Common myeloid progenitor, CD34-positive (primary cell): ENCODE results near the gene RER1.

ENCODE experiments used
- CTCF ChIA-PET: fragments of 350-600 bp; sonication (Branson Sonifier 250); formaldehyde crosslinking; loops from one replicate; lab custom pipeline; 2021; ENCODE audit warnings: antibody characterized with exemption; lab: Charles Lee
- POLR2A ChIA-PET: fragments of 350-600 bp; sonication (Branson Sonifier 250); formaldehyde crosslinking; loops from one replicate; lab custom pipeline; 2021; ENCODE audit warnings: antibody characterized with exemption; lab: Charles Lee
- DNase-seq, 3 donors: peaks; one replicate each; pipeline versions ENCODE4 v3.0.0 to v3.0.0-alpha.2; 2013
- H3K27ac ChIP-seq, 2 experiments: 1 replicate in 1 of 2; 2 replicates in 1 of 2; pipeline ENCODE4 v1.7.0; 2013; ENCODE audit warnings: inconsistent platforms in 2 of 2, low read length in 2 of 2, mild to moderate bottlenecking in 2 of 2, low read depth in 1 of 2, moderate library complexity in 1 of 2; ENCODE audit not compliant: severe bottlenecking in 2 of 2, insufficient read depth in 1 of 2, poor library complexity in 1 of 2
- H3K27me3 ChIP-seq, 5 experiments: replicated peaks in 2 of 5; 1 replicate in 3 of 5; 2 replicates in 2 of 5; pipeline versions ENCODE4 v1.6.1 to v1.7.0; 2013; ENCODE audit warnings: low read length in 4 of 5, mild to moderate bottlenecking in 2 of 5, moderate library complexity in 2 of 5, inconsistent platforms in 1 of 5; ENCODE audit not compliant: insufficient read depth in 5 of 5, control insufficient read depth in 4 of 5
- H3K36me3 ChIP-seq, 4 experiments: 1 replicate in 2 of 4; 2 replicates in 2 of 4; pipeline versions ENCODE4 v1.6.1 to v1.7.0; 2013; ENCODE audit warnings: low read length in 3 of 4, control low read depth in 1 of 4, mild to moderate bottlenecking in 1 of 4; ENCODE audit not compliant: control insufficient read depth in 4 of 4, insufficient read depth in 4 of 4
- H3K4me1 ChIP-seq, 4 experiments: 1 replicate in 3 of 4; 2 replicates in 1 of 4; pipeline versions ENCODE4 v1.6.1 to v1.7.1; 2013; ENCODE audit warnings: low read length in 3 of 4, mild to moderate bottlenecking in 3 of 4, control low read depth in 1 of 4, inconsistent platforms in 1 of 4, moderate library complexity in 1 of 4; ENCODE audit not compliant: control insufficient read depth in 4 of 4, insufficient read depth in 4 of 4; ENCODE audit errors: control extremely low read depth in 1 of 4
- H3K4me3 ChIP-seq, 7 experiments: 1 replicate in 4 of 7; 2 replicates in 3 of 7; pipeline versions ENCODE4 v1.5.1 to v1.7.0; 2013; ENCODE audit warnings: mild to moderate bottlenecking in 7 of 7, low read length in 6 of 7, moderate library complexity in 6 of 7, inconsistent platforms in 2 of 7, low read depth in 2 of 7, control low read depth in 1 of 7; ENCODE audit not compliant: insufficient read depth in 4 of 7, control insufficient read depth in 1 of 7; ENCODE audit errors: extremely low read depth in 1 of 7
- H3K9me3 ChIP-seq, 5 experiments: 1 replicate in 4 of 5; 2 replicates in 1 of 5; pipeline versions ENCODE4 v1.6.1 to v1.7.1; 2013; ENCODE audit warnings: low read length in 4 of 5, mild to moderate bottlenecking in 2 of 5, inconsistent platforms in 1 of 5, low read depth in 1 of 5, moderate library complexity in 1 of 5; ENCODE audit not compliant: control insufficient read depth in 4 of 5, insufficient read depth in 2 of 5; ENCODE audit errors: control extremely low read depth in 1 of 5
- WGBS: methylation state at CpG from one replicate; pipeline ENCODE4 v1.1.5; 2013; ENCODE audit not compliant: insufficient coverage; 5-methylcytosine and 5-hydroxymethylcytosine counted together

Gene RER1

GRCh38 chr1:2386636-2387611, 4.7 kb upstream of the RER1 start:
- no peak overlapping the region for H3K27ac ChIP-seq
- no peak for DNase-seq
- no peaks in the 10 kb centered on the region for H3K27me3 ChIP-seq
- POLR2A ChIA-PET = interaction anchor here (0.9 kb wide), 1 partner anchor 75 kb away, joined by 3 read pairs; no protein-coding TSS in a partner anchor
- H3K4me3 ChIP-seq = no peak overlapping the region
- peaks cover 0 to 13% (median 11%) of the 10 kb centered on the region in 4 experiments for H3K4me1 ChIP-seq
- peaks cover 0 to 8% (median 4%) of the 10 kb centered on the region in 4 experiments for H3K36me3 ChIP-seq
- 94% methylated on average over 22 of the region's 30 CpGs for WGBS
- CTCF ChIA-PET = interaction anchor here (1.0 to 1.2 kb wide), 2 partner anchors 192 kb away, joined by 3 read pairs; partner anchors contain the start of gene FAAP20
- no peaks in the 10 kb centered on the region for H3K9me3 ChIP-seq

GRCh38 chr1:2388004-2388913, 3.4 kb upstream of the RER1 start:
- CTCF ChIA-PET = interaction anchor here (1.2 kb wide), 1 partner anchor 193 kb away, joined by 3 read pairs; the partner anchor contains the start of gene FAAP20
- POLR2A ChIA-PET = no interaction called here
- no peak for DNase-seq
- H3K27ac ChIP-seq = no peak overlapping the region
- H3K36me3 ChIP-seq = peaks cover 0 to 13% (median 6%) of the 10 kb centered on the region in 4 experiments
- no peaks in the 10 kb centered on the region for H3K27me3 ChIP-seq
- no peaks in the 10 kb centered on the region for H3K9me3 ChIP-seq
- H3K4me3 ChIP-seq = no peak overlapping the region
- H3K4me1 ChIP-seq = peaks cover 2 to 23% (median 22%) of the 10 kb centered on the region in 4 experiments
- 98% methylated on average over 21 of the region's 32 CpGs for WGBS

- ChIA-PET CTCF (interaction anchor here (1.1 to 1.6 kb wide), 3 partner anchors 10 to 195 kb away, joined by 3 to 9 read pairs (median 4); partner anchors contain the start of gene FAAP20), POLR2A (interaction anchor here (1.1 kb wide), 1 partner anchor 134 kb away, joined by 3 read pairs; no protein-coding TSS in a partner anchor)
Observed at GRCh38 chr1:2389644-2390043, 2.0 kb upstream of the RER1 start.

GRCh38 chr1:2391931-2392509, 379 bp downstream of the RER1 start:
- Histone ChIP-seq H3K36me3 (peaks cover 7 to 45% (median 31%) of the 10 kb centered on the region in 4 experiments), H3K4me3 (peak overlapping the region; percentile 61 to 94 (median 83)), H3K27me3 (no peaks in the 10 kb centered on the region), H3K4me1 (peaks cover 2 to 26% (median 23%) of the 10 kb centered on the region in 4 experiments), H3K27ac (peak overlapping the region; percentile 66 to 89), H3K9me3 (no peaks in the 10 kb centered on the region)
- ChIA-PET CTCF (interaction anchor here (1.0 to 2.5 kb wide), 2 partner anchors 10 to 157 kb away, joined by 3 to 14 read pairs; no protein-coding TSS in a partner anchor), POLR2A (interaction anchor here (0.8 to 1.4 kb wide), 10 partner anchors 10 to 197 kb away, joined by 3 to 11 read pairs (median 4); partner anchors contain the start of gene FAAP20)
- DNase-seq = peak in 2 of 3 donors; percentile 18 to 32
- 0% methylated on average over 29 of the region's 62 CpGs for WGBS

More at GRCh38 chr1:2389644-2390043, 2.0 kb upstream of the RER1 start:
- Histone ChIP-seq H3K4me1 (peaks cover 2 to 26% (median 23%) of the 10 kb centered on the region in 4 experiments), H3K36me3 (peaks cover 3 to 26% (median 15%) of the 10 kb centered on the region in 4 experiments), H3K9me3 (no peaks in the 10 kb centered on the region), H3K27ac (no peak overlapping the region), H3K27me3 (no peaks in the 10 kb centered on the region), H3K4me3 (no peak overlapping the region)
- WGBS = 96% methylated on average over 6 of the region's 7 CpGs
- DNase-seq = no peak

- Histone ChIP-seq H3K4me1 (peaks cover 2 to 26% (median 23%) of the 10 kb centered on the region in 4 experiments), H3K27me3 (no peaks in the 10 kb centered on the region), H3K9me3 (no peaks in the 10 kb centered on the region), H3K27ac (peak overlapping the region; percentile 66 to 89), H3K4me3 (peak overlapping the region; percentile 61 to 94 (median 83)), H3K36me3 (peaks cover 7 to 47% (median 34%) of the 10 kb centered on the region in 4 experiments)
- CTCF ChIA-PET = interaction anchor here (2.0 kb wide), 1 partner anchor 11 kb away, joined by 4 read pairs; no protein-coding TSS in a partner anchor
- 81% methylated on average over 15 of the region's 16 CpGs for WGBS
- POLR2A ChIA-PET = no interaction called here
- no peak for DNase-seq
Observed at GRCh38 chr1:2392686-2393085, 1.0 kb downstream of the RER1 start.

DNA sequence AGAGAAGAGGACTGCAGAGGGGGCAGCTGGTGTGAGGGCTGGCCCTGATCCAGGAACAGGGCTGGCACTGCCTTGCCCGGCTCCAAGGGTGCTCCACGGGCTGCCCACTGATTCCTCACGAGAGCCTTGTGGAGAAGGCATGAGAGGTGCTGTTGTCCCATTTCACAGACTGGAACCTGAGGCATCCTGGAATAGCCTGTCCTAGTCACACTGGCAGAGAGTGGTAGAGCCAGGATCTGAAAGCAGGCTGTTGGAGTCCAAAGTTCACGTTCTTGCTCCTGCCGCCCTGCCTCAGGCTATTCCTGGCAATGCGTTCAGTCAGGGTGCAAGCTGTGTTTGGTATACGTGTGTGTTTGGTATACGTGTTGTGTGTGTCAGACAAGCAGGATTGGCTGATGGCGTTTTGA, 1.8 kb downstream of the RER1 start:
- 99% methylated on average over 7 of the region's 9 CpGs for WGBS
- peak overlapping the region; percentile 11 to 89 for H3K27ac ChIP-seq
- no peaks in the 10 kb centered on the region for H3K9me3 ChIP-seq
- peaks cover 2 to 26% (median 23%) of the 10 kb centered on the region in 4 experiments for H3K4me1 ChIP-seq
- no peak for DNase-seq
- H3K4me3 ChIP-seq = no peak overlapping the region
- peaks cover 7 to 53% (median 37%) of the 10 kb centered on the region in 4 experiments for H3K36me3 ChIP-seq
- H3K27me3 ChIP-seq = no peaks in the 10 kb centered on the region
- ChIA-PET CTCF (interaction anchor here (0.8 to 2.0 kb wide), 3 partner anchors 12 to 194 kb away, joined by 3 to 4 read pairs (median 4); no protein-coding TSS in a partner anchor), POLR2A (no interaction called here)
